GM19035 (cell line): ENCODE measurements around the gene TXNIP.
"Not testable (repeated sequence)": the region's sequence is repeated elsewhere in the genome, so short reads cannot be mapped to it uniquely, and the experiment has no call there.

ENCODE experiments used
- ATAC-seq: cut with Tn5 transposase; IDR thresholded peaks from one replicate; pipeline ENCODE4 v1.9.1; 2021; ENCODE audit not compliant: unreplicated experiment

The TXNIP gene, protein sequence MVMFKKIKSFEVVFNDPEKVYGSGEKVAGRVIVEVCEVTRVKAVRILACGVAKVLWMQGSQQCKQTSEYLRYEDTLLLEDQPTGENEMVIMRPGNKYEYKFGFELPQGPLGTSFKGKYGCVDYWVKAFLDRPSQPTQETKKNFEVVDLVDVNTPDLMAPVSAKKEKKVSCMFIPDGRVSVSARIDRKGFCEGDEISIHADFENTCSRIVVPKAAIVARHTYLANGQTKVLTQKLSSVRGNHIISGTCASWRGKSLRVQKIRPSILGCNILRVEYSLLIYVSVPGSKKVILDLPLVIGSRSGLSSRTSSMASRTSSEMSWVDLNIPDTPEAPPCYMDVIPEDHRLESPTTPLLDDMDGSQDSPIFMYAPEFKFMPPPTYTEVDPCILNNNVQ

DNA sequence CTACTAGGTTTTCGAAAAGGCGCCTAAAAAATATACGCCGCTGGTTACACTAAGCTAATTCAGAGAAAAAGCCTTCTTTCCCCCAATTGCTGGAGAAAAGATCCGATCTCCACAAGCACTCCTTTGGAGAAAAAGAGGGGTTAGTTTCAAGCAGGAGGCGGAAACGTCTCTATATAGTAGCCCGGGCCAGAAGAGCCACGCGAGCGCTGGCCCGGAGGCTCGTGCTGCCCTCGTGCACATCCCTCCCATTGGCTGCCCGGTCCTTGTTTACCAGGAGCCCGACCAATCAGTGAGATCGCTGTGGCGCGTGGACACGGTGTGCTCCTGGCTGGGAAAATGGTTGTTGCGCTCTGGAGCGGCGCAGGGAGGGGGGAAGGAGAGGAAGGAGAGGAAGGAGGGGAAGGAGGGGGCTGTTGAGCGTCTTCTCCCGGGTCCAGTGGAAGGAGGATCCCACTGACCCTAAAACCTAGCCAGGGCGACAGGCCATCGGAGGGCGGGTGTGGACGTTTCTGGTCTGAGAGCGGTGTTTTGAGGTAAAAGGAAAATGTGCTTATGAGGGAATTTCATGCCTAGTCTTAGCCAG lies at the start of gene TXNIP:
TXNIP (minus strand) TSS at position 147 of the 583 bp plus-strand sequence. CDS start 313 bp downstream, outside the sequence.
- ATAC-seq = peak; percentile 96

DNA sequence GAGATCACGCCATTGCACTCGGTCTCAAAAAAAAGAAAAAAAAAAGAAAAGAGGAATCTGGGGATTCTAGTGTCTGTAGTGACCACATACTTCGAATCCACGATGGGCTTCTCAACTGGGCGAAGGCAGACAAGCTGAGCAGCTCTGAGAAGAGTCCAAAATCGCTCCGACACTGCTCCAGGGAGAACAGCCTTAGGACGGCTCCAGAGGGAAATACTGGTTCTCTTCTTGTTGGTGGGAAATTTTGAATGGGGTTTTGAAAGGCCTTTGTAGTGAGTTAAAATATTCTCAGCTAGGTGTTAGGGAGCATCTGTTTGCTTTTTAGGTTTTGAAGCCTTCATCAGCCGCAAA lies 43.4 kb upstream of the TXNIP start:
- no peak for ATAC-seq

GRCh38 chr1:146036965-146037646 lies 40.7 kb upstream of the TXNIP start:
- ATAC-seq = peak; percentile 27

- no peak for ATAC-seq
These were observed 40.0 kb upstream of the TXNIP start for GRCh38 chr1:146036241-146036964.

DNA sequence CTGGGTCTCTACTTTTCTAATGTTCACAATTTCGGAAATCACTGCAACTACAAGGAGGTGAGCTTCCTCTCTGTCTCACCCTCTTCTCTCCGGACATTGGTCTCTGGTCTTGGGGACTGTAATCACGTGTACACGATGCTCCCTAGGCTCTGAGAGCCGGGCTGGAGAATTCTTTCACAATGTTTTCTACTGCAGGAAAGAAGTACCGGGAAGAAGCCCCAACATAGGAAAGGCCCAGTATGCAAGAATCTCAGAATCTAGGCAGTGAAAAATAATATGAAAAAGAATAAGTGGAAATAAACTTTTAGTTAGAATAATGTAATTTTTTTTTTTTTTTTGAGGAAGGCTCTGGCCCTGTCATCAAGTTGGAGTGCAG lies 38.7 kb upstream of the TXNIP start:
- ATAC-seq = no peak

- no peak for ATAC-seq
These were observed 36.3 kb upstream of the TXNIP start for GRCh38 chr1:146032631-146033219.

DNA sequence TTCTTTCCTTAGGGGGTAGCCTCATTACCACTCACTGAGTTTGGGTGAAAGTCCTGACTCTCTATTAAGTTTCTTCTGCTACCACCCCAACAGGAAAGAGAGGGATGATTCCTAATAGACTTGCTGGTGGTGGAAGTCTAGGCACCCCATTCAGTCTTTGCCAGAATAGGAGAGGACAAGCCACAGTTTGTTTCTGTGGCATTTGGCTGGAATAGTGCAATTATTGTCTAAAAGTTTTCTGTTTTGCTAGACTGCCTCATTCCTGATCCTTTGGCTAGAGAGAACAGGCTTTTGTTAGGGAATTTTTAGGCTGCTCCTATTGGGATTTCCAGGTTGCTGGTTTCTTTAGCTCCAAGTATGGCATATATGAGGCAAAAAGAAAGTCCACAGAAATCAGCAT lies 35.1 kb upstream of the TXNIP start:
- no peak for ATAC-seq

- ATAC-seq = no peak
These were observed 32.7 kb upstream of the TXNIP start for GRCh38 chr1:146029117-146029516.

GRCh38 chr1:146026650-146027049 lies 30.3 kb upstream of the TXNIP start:
- ATAC-seq = not testable (repeated sequence)

GRCh38 chr1:146025787-146026495 lies 29.6 kb upstream of the TXNIP start:
- not testable (repeated sequence) for ATAC-seq

- ATAC-seq = no peak
These were observed 26.2 kb upstream of the TXNIP start for GRCh38 chr1:146022403-146023127.

DNA sequence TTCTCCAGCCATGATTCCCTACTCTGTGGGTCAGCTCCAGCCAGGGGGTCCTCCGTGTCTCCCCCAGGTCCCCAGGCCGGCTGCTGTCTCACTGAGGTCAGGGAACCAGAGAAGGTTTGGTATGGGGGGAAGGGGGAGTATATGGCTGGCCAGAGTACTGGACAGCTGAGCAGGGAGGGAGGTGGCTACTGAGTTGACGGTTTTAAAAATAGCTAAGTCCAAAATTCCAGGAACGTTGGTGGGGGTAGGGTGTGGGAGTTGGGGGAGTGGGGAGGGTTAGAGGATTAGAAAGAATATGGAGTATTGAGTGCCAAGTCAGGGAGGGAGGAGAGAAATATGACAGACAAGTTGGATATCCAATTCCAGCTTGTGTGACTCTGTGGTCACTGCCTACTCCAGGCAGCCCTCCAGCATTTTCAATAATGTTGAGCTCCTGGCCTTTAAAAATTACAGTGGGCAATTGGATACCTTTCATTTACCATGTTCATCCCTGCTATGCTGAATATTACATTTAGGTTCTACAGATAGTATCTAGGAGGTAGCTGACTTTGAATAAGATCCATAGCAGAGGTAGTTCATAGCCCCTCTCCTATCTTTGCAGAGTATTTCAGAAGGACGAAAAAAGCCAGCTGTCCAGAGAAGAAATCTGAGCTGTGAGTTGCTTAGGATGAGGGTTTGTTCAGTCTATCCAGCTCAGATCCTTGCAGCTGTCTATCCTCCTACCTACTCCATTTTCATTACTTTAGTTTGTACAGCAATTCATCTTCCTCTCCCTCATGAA lies 25.4 kb upstream of the TXNIP start, which contains the start of gene HJV:
HJV (minus strand) TSS at position 114 of the 781 bp plus-strand sequence. CDS start 1,504 bp downstream, outside the sequence.
- ATAC-seq = no peak

DNA sequence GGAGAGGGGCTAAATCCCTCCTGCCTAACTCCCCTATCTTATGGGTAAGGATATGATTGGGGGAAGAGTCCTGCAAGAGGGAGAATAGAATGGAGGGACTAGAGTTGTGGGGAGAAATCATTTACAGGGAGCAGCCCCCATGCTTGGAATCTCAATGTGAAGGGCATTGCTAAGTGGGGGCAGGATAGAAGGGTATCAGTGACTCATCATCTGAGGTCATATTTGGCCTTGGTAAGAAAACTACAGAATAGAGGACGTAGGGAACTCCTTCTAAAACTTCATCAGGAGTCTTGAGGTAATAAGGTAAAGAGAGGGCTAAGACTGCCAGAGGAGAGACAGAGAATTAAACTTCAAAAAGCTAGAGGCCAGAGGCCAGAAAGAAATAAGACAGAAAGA lies 24.7 kb upstream of the TXNIP start:
- ATAC-seq = no peak

GRCh38 chr1:146020058-146021049 lies 24.0 kb upstream of the TXNIP start:
- ATAC-seq = no peak

- ATAC-seq = no peak
These were observed 23.1 kb upstream of the TXNIP start for GRCh38 chr1:146019231-146020057.

GRCh38 chr1:146016891-146017290 lies 20.5 kb upstream of the TXNIP start:
- no peak for ATAC-seq

DNA sequence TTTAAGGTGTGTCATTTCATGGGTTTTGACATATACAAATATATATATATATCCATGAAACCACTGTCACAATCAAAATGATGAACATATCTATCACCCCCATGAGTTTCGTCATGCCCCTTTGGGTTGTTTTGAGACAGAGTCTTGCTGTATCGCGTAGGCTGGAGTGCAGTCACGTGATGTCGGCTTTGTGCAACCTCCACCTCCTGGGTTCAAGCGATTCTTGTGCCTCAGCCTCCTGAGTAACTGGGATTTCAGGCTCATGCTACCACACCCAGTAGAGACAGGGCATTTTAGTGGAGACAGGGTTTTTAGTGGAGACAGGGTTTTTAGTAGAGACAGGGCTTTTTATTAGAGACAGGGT lies 17.2 kb upstream of the TXNIP start:
- ATAC-seq = no peak
